HepG2 (cell line): ENCODE data around the gene DLG2. TPM values are rescaled to one million over a fixed set of nuclear protein-coding genes. Genes with fewer than 3 reads are reported as not detected.

Source experiments
- ATAC-seq: fragments of 200-7000 bp; cut with Tn5 transposase; 3 replicates; pipeline ENCODE4 v1.9.1; 2020; ENCODE audit warnings: mild to moderate bottlenecking, moderate library complexity
- BruUV-seq: library from RNA; stranded (reverse); fragments of 400-500 nt; replicated peaks from 2 replicates; lab custom pipeline; 2021; lab: Mats Ljungman, UMichigan
- CTCF ChIA-PET: fragments of 300-600 bp; formaldehyde crosslinking; extraction: SDS; loops from one replicate; lab custom pipeline; 2021; ENCODE audit warnings: low total read pairs, inconsistent platforms, low intra/inter-chr PET ratio; lab: Yijun Ruan, JAX
- POLR2A ChIA-PET: fragments of 350-600 bp; sonication (Branson Sonifier 250); formaldehyde crosslinking; loops from one replicate; lab custom pipeline; 2020; ENCODE audit warnings: antibody characterized with exemption, inconsistent platforms; lab: Yijun Ruan, JAX
- DNase-seq: peaks from one replicate; pipeline ENCODE4 v3.0.0-alpha.2; 2015; ENCODE audit warnings: low spot score
- FAIRE-seq: peaks from 3 replicates; lab custom pipeline; 2011; peaks lifted over from hg19 to GRCh38; lab: Jason Lieb, UNC
- H2AFZ ChIP-seq: one replicate; pipeline ENCODE4 v1.6.1; 2011; ENCODE audit warnings: low read length, inconsistent platforms
- H3K27ac ChIP-seq: fragments of 300-600 bp; 3 replicates; pipeline ENCODE4 v1.8.0; 2011; ENCODE audit warnings: mixed run types, mild to moderate bottlenecking, mixed read lengths, low read length, inconsistent platforms; ENCODE audit not compliant: insufficient read depth; ENCODE audit errors: extremely low read length
- H3K27me3 ChIP-seq, 2 experiments: fragments of 200-600 bp in 1 of 2; 2 replicates in 1 of 2; 3 replicates in 1 of 2; pipeline versions ENCODE4 v1.6.0 to v1.8.0; 2011; ENCODE audit warnings: low read length in 2 of 2, mild to moderate bottlenecking in 2 of 2, moderate library complexity in 2 of 2, inconsistent platforms in 1 of 2; ENCODE audit not compliant: insufficient read depth in 2 of 2, control insufficient read depth in 1 of 2
- H3K36me3 ChIP-seq, 2 experiments: fragments of 200-600 bp in 1 of 2; replicated peaks in 1 of 2; 2 replicates in 1 of 2; 3 replicates in 1 of 2; pipeline versions ENCODE4 v1.5.1 to v1.8.0; 2011; ENCODE audit warnings: low read length in 2 of 2, inconsistent platforms in 1 of 2; ENCODE audit not compliant: insufficient read depth in 2 of 2, control insufficient read depth in 1 of 2
- H3K4me1 ChIP-seq: 2 replicates; pipeline ENCODE4 v1.5.1; 2012; ENCODE audit warnings: low read length, inconsistent platforms; ENCODE audit not compliant: insufficient read depth
- H3K4me2 ChIP-seq: 2 replicates; pipeline ENCODE4 v1.6.0; 2011; ENCODE audit warnings: low read depth, low read length, inconsistent platforms
- H3K4me3 ChIP-seq, 3 experiments: fragments of 200-600 bp in 1 of 3; sonication (generic), shearing (Covaris generic) in 1 of 3; replicated peaks in 1 of 3; 2 replicates each; pipeline ENCODE4 v1.5.1; 2011 to 2016; ENCODE audit warnings: low read length in 3 of 3, inconsistent platforms in 2 of 3, low read depth in 2 of 3, mild to moderate bottlenecking in 2 of 3, control low read depth in 1 of 3, mixed read lengths in 1 of 3; ENCODE audit not compliant: insufficient read depth in 1 of 3
- H3K79me2 ChIP-seq: one replicate; pipeline ENCODE4 v1.6.1; 2011; ENCODE audit warnings: low read length, inconsistent platforms; ENCODE audit not compliant: insufficient read depth
- H3K9ac ChIP-seq: 2 replicates; pipeline ENCODE4 v1.6.0; 2011; ENCODE audit warnings: mild to moderate bottlenecking, low read depth, low read length, inconsistent platforms; ENCODE audit not compliant: insufficient read depth
- H3K9me3 ChIP-seq: 2 replicates; pipeline ENCODE4 v1.5.1; 2012; ENCODE audit warnings: mild to moderate bottlenecking, low read length
- H4K20me1 ChIP-seq: 2 replicates; pipeline ENCODE4 v1.6.0; 2011; ENCODE audit warnings: inconsistent platforms, mild to moderate bottlenecking, low read length, moderate library complexity; ENCODE audit not compliant: insufficient read depth
- KLF12 ChIP-seq: sonication (generic); formaldehyde crosslinking; IDR thresholded peaks from 2 replicates; pipeline ENCODE4 v1.4.0; 2020; ENCODE audit warnings: missing genetic modification reagents, borderline replicate concordance
- SRY ChIP-seq: sonication (generic); formaldehyde crosslinking; IDR thresholded peaks from 2 replicates; pipeline ENCODE4 v1.8.0; 2022; ENCODE audit warnings: mild to moderate bottlenecking, missing genetic modification reagents
- STAG1 ChIP-seq: sonication (generic); formaldehyde crosslinking; IDR thresholded peaks from 2 replicates; pipeline ENCODE4 v1.4.0; 2020; ENCODE audit warnings: missing genetic modification reagents
- ZBED4 ChIP-seq: sonication (generic); formaldehyde crosslinking; IDR thresholded peaks from 2 replicates; pipeline ENCODE4 v1.4.0; 2020; ENCODE audit warnings: missing genetic modification reagents, borderline replicate concordance
- WGBS: methylation state at CpG from one replicate; pipeline ENCODE4 v1.1.6; 2017; ENCODE audit warnings: low lambda C conversion rate; 5-methylcytosine and 5-hydroxymethylcytosine counted together
- in situ Hi-C: cut with HindIII; loops from 2 replicates; pipeline ENCODE4 v1.10.0; 2017; ENCODE audit warnings: low pct_unique_long_range_greater_than_20kb; ENCODE audit not compliant: extremely low pct_ligation_motif_present
- intact Hi-C: fragments of 100-400 bp; cut with micrococcal nuclease; formaldehyde crosslinking; loops from one replicate; pipeline ENCODE4 v1.10.0; 2022; ENCODE audit not compliant: unreplicated experiment
- polyA plus RNA-seq, 8 experiments: library from polyadenylated mRNA; depleted of rRNA in 3 of 8; stranded (reverse) in 7 of 8; unstranded in 1 of 8; fragments of >200 nt; fragmentation: Illumina TruSeq in 4 of 8; extraction: Trizol in 4 of 8; gene quantifications; 2 replicates each; pipeline versions ENCODE4 v1.2.1 to v1.2.3, GENCODE V29; 2011 to 2016; ENCODE audit warnings: low read depth in 4 of 8, missing spikeins in 1 of 8, mixed read lengths in 1 of 8; ENCODE audit not compliant: insufficient read depth in 1 of 8
- total RNA-seq, 5 experiments: library from RNA; depleted of rRNA; stranded (reverse); fragments of >200 nt; fragmentation: Illumina TruSeq; extraction: Trizol; gene quantifications; 2 replicates each; pipeline ENCODE4 v1.2.3, GENCODE V29; 2016; ENCODE audit warnings: low read depth in 1 of 5
- TF ChIP-seq, protein P1 (sequence below): IDR thresholded peaks from 2 replicates; pipeline ENCODE4 v1.6.1; 2016

DLG2 gene
- total and polyA plus RNA-seq, 2 of the 13 experiments (the other 11 are each of a cell fraction or from before 2014, with no cell fraction given), result 0.46 to 1.0 TPM

GRCh38 chr11:83692675-83693074 lies 1934.5 kb downstream of the DLG2 start:
- TF ChIP-seq, protein P1, sequence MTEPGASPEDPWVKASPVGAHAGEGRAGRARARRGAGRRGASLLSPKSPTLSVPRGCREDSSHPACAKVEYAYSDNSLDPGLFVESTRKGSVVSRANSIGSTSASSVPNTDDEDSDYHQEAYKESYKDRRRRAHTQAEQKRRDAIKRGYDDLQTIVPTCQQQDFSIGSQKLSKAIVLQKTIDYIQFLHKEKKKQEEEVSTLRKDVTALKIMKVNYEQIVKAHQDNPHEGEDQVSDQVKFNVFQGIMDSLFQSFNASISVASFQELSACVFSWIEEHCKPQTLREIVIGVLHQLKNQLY (CRISPR knock-in tag), result no peak
- TF ChIP-seq SRY (CRISPR knock-in tag) (no peak), KLF12 (CRISPR knock-in tag) (no peak), STAG1 (no peak), ZBED4 (CRISPR knock-in tag) (no peak)
- TF ChIP-seq, all 625 proteins: peak for 0
- H3K36me3 ChIP-seq, result no peaks in the 10 kb centered on the region
- FAIRE-seq (no peak), ATAC-seq (no peak), DNase-seq (no peak)
- no peak overlapping the region for H3K27ac ChIP-seq
- no peak overlapping the region for H3K4me2 ChIP-seq
- H3K4me3 ChIP-seq, result no peak overlapping the region
- H3K79me2 ChIP-seq, result no peaks in the 10 kb centered on the region
- H3K27me3 ChIP-seq, result no peaks in the 10 kb centered on the region
- WGBS, result 45% methylated on average over 1 of the region's 1 CpG
- ChIA-PET POLR2A (no interaction called here), CTCF (no interaction called here)
- no peak overlapping the region for H2AFZ ChIP-seq
- no peak overlapping the region for H3K9ac ChIP-seq
- no TSS peak for BruUV-seq
- intact Hi-C loops, result no loop called here
- H3K4me1 ChIP-seq, result no peaks in the 10 kb centered on the region
- in situ Hi-C loops, result no loop called here
- no peaks in the 10 kb centered on the region for H3K9me3 ChIP-seq
- no peaks in the 10 kb centered on the region for H4K20me1 ChIP-seq
